PC-9 (cell line): ENCODE data around the gene RBM10.

Experiments
- CTCF ChIP-seq: fragments of 200-600 bp; sonication (generic); conservative IDR thresholded peaks from 2 replicates; pipeline ENCODE4 v1.6.1; 2017; ENCODE audit warnings: mixed run types, antibody characterized with exemption, mild to moderate bottlenecking, moderate library complexity
- EZH2 ChIP-seq: fragments of 200-600 bp; sonication (generic); IDR thresholded peaks from 2 replicates; pipeline ENCODE4 v1.8.0; 2017; ENCODE audit warnings: antibody characterized with exemption, low read depth

DNA sequence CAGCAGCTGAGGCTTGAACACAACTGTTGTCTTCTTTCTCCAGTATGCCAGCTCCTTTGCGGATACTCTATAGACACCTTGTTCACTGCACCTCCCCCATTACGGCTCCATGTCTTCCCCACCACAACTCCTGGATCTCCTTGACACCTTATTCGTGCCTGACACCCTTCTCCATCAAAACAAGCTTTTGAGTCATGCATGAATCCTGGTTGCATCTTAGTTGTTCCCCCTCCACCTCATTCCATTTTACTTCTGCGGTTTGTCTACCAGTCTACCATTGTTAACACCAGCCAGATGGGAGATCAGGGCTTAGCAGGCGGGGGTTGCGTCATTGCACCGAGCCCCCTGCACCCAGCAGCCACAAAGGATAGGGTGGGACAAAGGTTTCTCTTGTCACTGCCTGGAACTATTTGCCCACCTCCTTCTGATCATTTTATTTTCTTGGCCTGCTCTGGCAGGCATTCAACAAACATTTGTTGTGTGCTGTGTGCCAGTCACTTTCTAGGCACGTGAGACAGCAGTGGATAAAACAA lies 71.4 kb downstream of the RBM10 start:
- TF ChIP-seq EZH2 (no peak), CTCF (no peak)
